Mucosa of descending colon (tissue), 3 donors: Measurements from ENCODE around the gene EFHC1. TPM values are rescaled to one million over a fixed set of nuclear protein-coding genes. Genes with fewer than 3 reads are reported as not detected.

Experiments
- ATAC-seq: fragments of 200-7000 bp; cut with Tn5 transposase; one replicate; pipeline ENCODE4 v1.9.1; 2020; ENCODE audit warnings: mild to moderate bottlenecking, moderate library complexity
- DNase-seq, 3 donors: peaks; one replicate each; pipeline ENCODE4 v3.0.0-alpha.2; 2020
- H3K36me3 ChIP-seq: fragments of 200-600 bp; one replicate; pipeline ENCODE4 v1.8.0; 2021; ENCODE audit warnings: low read depth, mild to moderate bottlenecking
- H3K4me1 ChIP-seq: fragments of 200-600 bp; one replicate; pipeline ENCODE4 v1.8.0; 2021; ENCODE audit warnings: low read depth, mild to moderate bottlenecking
- H3K4me3 ChIP-seq: fragments of 200-600 bp; one replicate; pipeline ENCODE4 v1.8.0; 2021; ENCODE audit warnings: mild to moderate bottlenecking
- H3K9me3 ChIP-seq: fragments of 200-600 bp; one replicate; pipeline ENCODE4 v1.8.0; 2021; ENCODE audit warnings: mild to moderate bottlenecking
- intact Hi-C, 2 donors: fragments of 100-400 bp; cut with DNase I in 1 of 2; cut with micrococcal nuclease in 1 of 2; formaldehyde crosslinking; loops; one replicate each; pipeline versions ENCODE4 v1.11.0 to v1.11.1; 2022; cut with DNase I, micrococcal nuclease
- total RNA-seq, 3 donors: library from RNA; stranded (reverse); fragmentation: NEBNext Ultra II Directional in 2 of 3; extraction: Animal tissue kit (Norgen Biotek cat#: 25700) in 2 of 3; gene quantifications; one replicate each; pipeline versions ENCODE4 v1.2.1 to v1.2.4, GENCODE V29; 2021 to 2023
- TF ChIP-seq, protein P1 (sequence below): fragments of 200-600 bp; IDR thresholded peaks from one replicate; pipeline ENCODE4 v1.8.0; 2022; ENCODE audit warnings: antibody characterized with exemption, mild to moderate bottlenecking
- donor health status: DM: no; HTN: no; CAD: no; lungs with moderate emphysema.
- donor health status: DM: no; HTN: no; CAD: no.
- donor health status: DM: no; HTN: yes; CAD: no.

The EFHC1 gene
- total RNA-seq, 3 donors from 2014 or later: 10.8 to 22.2 (median 20.5) TPM

DNA sequence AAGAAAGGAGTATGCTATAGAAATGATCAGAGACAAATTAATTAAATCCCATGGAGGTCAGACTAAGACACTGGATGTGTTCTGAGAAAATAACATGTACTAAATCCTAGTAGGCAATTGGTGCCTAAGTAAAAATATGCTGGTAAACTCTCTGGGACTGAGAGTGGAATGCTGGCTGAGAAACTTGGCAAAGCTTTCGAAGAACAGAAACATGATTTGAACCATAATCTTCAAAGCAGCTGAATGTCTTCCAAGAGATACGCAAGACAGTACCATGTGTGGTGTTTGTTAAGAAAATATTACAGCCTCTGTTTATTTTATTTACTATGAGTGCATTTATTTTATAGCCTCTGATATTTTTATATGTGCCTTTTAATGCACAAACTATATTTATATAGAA lies 55.2 kb downstream of the EFHC1 start:
- Histone ChIP-seq H3K4me3 (no peak overlapping the region), H3K4me1 (no peaks in the 10 kb centered on the region), H3K36me3 (no peaks in the 10 kb centered on the region), H3K9me3 (no peaks in the 10 kb centered on the region)
- intact Hi-C loops: no loop called here
- TF ChIP-seq, protein P1, sequence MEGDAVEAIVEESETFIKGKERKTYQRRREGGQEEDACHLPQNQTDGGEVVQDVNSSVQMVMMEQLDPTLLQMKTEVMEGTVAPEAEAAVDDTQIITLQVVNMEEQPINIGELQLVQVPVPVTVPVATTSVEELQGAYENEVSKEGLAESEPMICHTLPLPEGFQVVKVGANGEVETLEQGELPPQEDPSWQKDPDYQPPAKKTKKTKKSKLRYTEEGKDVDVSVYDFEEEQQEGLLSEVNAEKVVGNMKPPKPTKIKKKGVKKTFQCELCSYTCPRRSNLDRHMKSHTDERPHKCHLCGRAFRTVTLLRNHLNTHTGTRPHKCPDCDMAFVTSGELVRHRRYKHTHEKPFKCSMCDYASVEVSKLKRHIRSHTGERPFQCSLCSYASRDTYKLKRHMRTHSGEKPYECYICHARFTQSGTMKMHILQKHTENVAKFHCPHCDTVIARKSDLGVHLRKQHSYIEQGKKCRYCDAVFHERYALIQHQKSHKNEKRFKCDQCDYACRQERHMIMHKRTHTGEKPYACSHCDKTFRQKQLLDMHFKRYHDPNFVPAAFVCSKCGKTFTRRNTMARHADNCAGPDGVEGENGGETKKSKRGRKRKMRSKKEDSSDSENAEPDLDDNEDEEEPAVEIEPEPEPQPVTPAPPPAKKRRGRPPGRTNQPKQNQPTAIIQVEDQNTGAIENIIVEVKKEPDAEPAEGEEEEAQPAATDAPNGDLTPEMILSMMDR: no peak
- ATAC-seq: no peak
- DNase-seq: no peak

DNA sequence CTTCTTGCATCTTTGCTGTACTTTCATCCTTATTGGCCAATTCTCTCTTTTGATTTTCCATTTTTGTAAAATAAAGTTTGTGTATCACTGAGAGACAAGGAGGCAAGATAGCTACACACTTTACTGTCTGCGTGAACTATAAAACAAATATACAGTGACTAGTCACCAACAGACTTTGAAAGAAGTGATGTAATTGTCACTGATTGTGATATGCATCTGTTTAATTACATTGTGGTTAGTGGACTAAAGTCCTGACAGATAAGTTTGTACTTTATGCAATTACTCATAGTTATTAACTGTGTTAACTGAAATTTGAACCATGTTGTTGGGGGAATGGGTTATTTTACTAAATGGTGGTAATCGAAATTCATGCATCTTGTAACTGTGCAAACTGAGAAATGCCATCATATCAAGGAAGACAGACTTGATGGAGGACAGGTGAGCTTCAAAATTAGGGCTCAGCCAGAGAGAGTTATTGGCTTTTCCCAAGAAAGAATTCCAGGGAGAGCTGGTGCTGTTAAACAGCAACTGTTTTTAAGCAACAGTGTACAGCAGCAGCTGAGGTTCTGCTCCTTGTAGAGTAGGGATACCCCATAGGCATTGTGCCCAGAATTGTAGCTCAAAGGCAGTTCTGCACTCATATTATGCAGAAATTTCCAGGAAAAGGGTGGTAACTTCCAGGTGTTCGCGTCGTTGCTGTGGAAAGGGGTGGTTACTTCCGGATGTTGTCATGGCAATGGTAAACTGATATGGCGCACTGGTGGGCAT lies 62.9 kb downstream of the EFHC1 start:
- peak; percentile 13 for ATAC-seq
- TF ChIP-seq, protein P1: no peak
- no peaks in the 10 kb centered on the region for H3K9me3 ChIP-seq
- H3K4me3 ChIP-seq: no peak overlapping the region
- intact Hi-C loops: no loop called here
- H3K36me3 ChIP-seq: no peaks in the 10 kb centered on the region
- DNase-seq: no peak
- no peaks in the 10 kb centered on the region for H3K4me1 ChIP-seq

DNA sequence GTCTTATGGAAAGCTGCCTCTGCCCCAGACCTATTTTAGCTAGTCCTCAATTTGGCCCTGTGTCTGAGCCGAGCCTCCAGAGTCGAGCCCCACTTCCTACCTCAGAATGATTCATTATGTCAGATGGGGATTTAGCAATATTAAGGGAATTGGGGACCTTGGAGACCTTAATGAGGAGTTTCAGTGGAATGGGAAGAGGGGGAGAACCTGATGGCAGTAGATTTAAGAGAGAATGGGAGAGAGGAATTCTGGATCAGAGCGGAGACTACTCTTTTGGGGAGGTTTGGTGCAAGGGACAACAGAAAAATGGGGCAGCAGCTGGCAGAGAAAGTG lies 63.5 kb downstream of the EFHC1 start:
- TF ChIP-seq, protein P1: no peak
- intact Hi-C loops: no loop called here
- Histone ChIP-seq H3K9me3 (no peaks in the 10 kb centered on the region), H3K4me3 (no peak overlapping the region), H3K36me3 (no peaks in the 10 kb centered on the region), H3K4me1 (no peaks in the 10 kb centered on the region)
- DNase-seq: no peak
- no peak for ATAC-seq

DNA sequence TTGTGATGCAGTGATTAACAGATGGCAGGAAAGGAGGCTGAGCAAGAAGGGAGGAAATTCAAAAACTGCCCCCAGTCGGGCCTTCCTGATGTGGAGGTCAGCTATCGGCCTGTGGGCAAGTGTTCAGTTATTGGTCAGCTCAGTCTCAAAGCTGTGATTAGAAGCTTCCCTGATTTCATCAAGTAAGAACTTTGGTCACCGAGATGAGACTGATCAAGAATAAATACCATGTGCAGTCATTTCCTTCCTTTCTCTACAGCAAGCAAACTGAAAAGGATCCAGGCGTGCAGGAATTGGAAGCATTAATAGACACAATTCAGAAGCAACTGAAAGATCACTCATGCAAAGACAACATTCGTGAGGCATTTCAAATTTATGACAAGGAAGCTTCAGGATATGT lies 69.7 kb downstream of the EFHC1 start:
- H3K9me3 ChIP-seq: no peaks in the 10 kb centered on the region
- H3K4me3 ChIP-seq: no peak overlapping the region
- no peak for DNase-seq
- H3K4me1 ChIP-seq: no peaks in the 10 kb centered on the region
- TF ChIP-seq, protein P1: no peak
- H3K36me3 ChIP-seq: no peaks in the 10 kb centered on the region
- no peak for ATAC-seq
- intact Hi-C loops: no loop called here

DNA sequence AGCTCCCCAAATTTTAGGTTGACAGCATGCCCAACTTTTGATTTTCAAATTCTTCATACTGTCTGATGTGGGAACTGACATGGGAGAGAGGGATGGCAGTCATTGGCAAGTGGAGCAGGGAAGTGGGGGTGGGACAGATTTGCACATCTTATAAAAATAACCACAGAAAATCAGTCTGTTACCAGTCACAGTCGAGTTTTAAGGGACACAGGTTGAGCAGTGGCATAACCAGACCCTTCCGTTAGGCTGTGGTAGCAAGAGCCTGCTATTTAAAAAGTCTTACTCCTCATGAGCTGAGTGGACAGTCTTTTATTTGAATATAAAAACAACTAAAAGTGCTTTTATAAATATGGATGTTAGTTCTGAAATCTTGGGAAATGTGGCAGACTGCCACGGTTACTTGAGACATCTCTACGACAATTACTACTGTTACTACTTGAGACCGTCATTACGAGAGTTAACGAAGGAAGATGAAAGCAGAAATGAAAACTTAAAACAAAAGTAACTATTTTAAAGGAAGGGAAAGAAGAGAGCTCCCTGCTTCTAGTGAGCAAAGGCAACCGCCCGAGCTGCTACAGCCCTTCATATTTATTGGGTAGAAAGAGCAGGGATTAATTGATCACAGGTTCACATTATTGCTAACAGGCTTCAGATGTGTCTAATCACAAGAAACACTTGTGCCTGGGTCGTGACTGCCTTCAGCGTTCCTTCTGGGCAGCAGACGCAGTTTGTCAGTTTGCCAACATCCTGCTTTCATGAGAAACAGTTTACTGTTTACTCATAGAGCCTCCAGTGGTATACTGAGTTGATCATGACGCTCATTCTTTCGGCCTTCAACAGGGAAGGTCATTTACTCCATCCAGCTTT lies 71.3 kb downstream of the EFHC1 start:
- DNase-seq: no peak
- H3K36me3 ChIP-seq: no peaks in the 10 kb centered on the region
- intact Hi-C loops: no loop called here
- TF ChIP-seq, protein P1: no peak
- H3K4me3 ChIP-seq: no peak overlapping the region
- no peaks in the 10 kb centered on the region for H3K9me3 ChIP-seq
- ATAC-seq: peak; percentile 36
- no peaks in the 10 kb centered on the region for H3K4me1 ChIP-seq
